Non-pigmented ciliary epithelial cell (primary cell): ENCODE data around the gene RAD51AP2.

ENCODE experiments used
- DNase-seq: peaks from one replicate; pipeline ENCODE4 v3.0.0-alpha.2; 2010; ENCODE audit warnings: low read depth

RAD51AP2 gene

DNA sequence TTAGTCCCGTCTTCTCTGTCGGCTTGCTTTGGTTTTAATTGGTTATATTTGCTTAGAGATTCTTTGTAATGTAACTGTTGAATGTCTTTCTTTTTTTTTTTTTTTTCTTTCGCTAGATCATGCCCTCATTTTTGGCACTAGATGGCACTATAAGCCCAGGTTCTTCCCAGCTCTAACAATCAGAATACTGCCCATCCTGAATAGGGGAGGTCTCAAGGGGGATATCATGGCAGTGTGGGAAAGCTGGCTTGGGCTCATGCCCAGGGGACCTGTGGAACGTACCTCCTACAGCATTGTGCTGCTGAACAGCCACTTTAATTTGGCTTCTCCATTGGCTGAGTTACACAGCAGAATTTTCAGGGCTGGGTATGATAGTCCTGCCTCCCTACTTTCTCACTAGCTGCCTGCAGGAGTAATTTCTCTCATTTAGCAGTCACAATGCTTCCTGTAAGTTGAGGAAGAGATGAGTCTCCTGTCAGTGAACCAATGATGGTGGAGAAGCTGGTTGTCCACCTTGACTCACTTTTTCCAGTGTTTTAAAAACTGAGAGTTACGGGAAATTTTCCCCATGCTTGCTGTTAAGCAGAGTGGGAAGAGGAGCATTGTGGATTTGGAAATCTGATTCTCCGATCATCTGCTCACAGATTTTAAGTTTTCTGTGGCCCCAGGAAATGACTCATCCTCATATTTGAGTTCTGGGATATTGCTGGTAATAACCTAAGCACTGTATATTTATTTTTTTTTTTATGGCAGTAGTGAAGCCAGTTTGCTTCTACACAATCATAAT is 47.2 kb downstream of the RAD51AP2 start:
- DNase-seq, result peak; percentile 45

DNA sequence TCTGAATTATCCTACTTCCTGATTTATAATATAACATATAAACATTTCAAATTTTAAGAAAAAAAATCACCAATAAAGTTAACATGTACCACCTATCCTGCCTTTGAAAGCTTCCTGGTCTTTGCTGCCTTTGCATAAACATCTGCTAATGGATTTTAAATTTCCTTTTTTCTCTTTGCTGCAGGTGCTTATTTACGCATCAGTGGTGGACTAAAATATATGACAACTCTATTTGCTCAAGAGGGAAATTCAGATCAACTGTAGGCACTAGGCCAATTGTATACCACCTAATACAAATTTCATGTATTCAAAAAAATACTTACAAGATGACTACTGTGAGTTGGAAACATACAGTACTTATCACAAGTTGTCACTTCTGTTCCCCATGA is 57.2 kb downstream of the RAD51AP2 start:
- DNase-seq, result no peak
